Endometrium (tissue), 2 donors: ENCODE results near the gene TRIP4.
A peak's percentile ranks its signal among the peaks of the same experiment; 100 is the strongest.
"Not testable (repeated sequence)": the region's sequence is repeated elsewhere in the genome, so short reads cannot be mapped to it uniquely, and the experiment has no call there.

Experiments
- FAIRE-seq: peaks from 2 replicates; lab custom pipeline; 2012; peaks lifted over from hg19 to GRCh38; lab: Jason Lieb, UNC
- donor health status: control.
- donor health status: control.

Gene TRIP4

GRCh38 chr15:64387562-64388168 lies at the start of gene TRIP4:
Gene TRIP4 (plus strand): TSS chr15:64387836. CDS start chr15:64387864, 28 bp downstream.
- peak; percentile 94 for FAIRE-seq

- FAIRE-seq: no peak
These were observed 47.3 kb upstream of the TRIP4 start for GRCh38 chr15:64340355-64340754.

GRCh38 chr15:64341961-64342360 lies 45.7 kb upstream of the TRIP4 start:
- no peak for FAIRE-seq

GRCh38 chr15:64343222-64343621 lies 44.4 kb upstream of the TRIP4 start:
- no peak for FAIRE-seq

GRCh38 chr15:64343841-64344240 lies 43.8 kb upstream of the TRIP4 start:
- no peak for FAIRE-seq

- peak; percentile 50 for FAIRE-seq
These were observed 42.9 kb upstream of the TRIP4 start for GRCh38 chr15:64344651-64345294.

GRCh38 chr15:64346242-64346641 lies 41.4 kb upstream of the TRIP4 start:
- peak; percentile 76 for FAIRE-seq

GRCh38 chr15:64348455-64348854 lies 39.2 kb upstream of the TRIP4 start:
- FAIRE-seq: no peak

- no peak for FAIRE-seq
These were observed 38.3 kb upstream of the TRIP4 start for GRCh38 chr15:64349375-64349774.

GRCh38 chr15:64351265-64351664 lies 36.4 kb upstream of the TRIP4 start:
- no peak for FAIRE-seq

GRCh38 chr15:64354688-64355344 lies 32.8 kb upstream of the TRIP4 start:
- no peak for FAIRE-seq

- no peak for FAIRE-seq
These were observed 32.2 kb upstream of the TRIP4 start for GRCh38 chr15:64355348-64355943.

GRCh38 chr15:64355944-64356709 lies 31.5 kb upstream of the TRIP4 start, which contains the start of gene CSNK1G1:
Gene CSNK1G1 (minus strand): TSS chr15:64356173. CDS start chr15:64300499, 55,674 bp downstream.
- FAIRE-seq: peak; percentile 69

GRCh38 chr15:64356710-64357040 lies 31.0 kb upstream of the TRIP4 start:
- no peak for FAIRE-seq

- FAIRE-seq: no peak
These were observed 26.4 kb upstream of the TRIP4 start for GRCh38 chr15:64361259-64361658.

GRCh38 chr15:64369078-64369607 lies 18.5 kb upstream of the TRIP4 start:
- no peak for FAIRE-seq

GRCh38 chr15:64371383-64371782 lies 16.3 kb upstream of the TRIP4 start:
- FAIRE-seq: not testable (repeated sequence)

- no peak for FAIRE-seq
These were observed 14.3 kb upstream of the TRIP4 start for GRCh38 chr15:64373360-64373759.

GRCh38 chr15:64379216-64379960 lies 8.2 kb upstream of the TRIP4 start:
- FAIRE-seq: no peak

GRCh38 chr15:64380130-64380870 lies 7.3 kb upstream of the TRIP4 start:
- not testable (repeated sequence) for FAIRE-seq
